Endothelial cell of umbilical vein (primary cell): ENCODE data around the gene PRDM13. TPM values are rescaled to one million over a fixed set of nuclear protein-coding genes. Genes with fewer than 3 reads are reported as not detected.

ENCODE experiments used
- BruUV-seq: library from RNA; stranded (reverse); fragments of 400-500 nt; replicated peaks from 2 replicates; lab custom pipeline; 2021; lab: Mats Ljungman, UMichigan
- CTCF ChIA-PET: fragments of 300-600, 350-600 bp; sonication (Branson Sonifier 250); formaldehyde crosslinking; loops from one replicate; lab custom pipeline; 2021; ENCODE audit warnings: antibody characterized with exemption, inconsistent platforms; lab: Charles Lee
- POLR2A ChIA-PET: fragments of 300-600, 350-600 bp; sonication (Branson Sonifier 250); formaldehyde crosslinking; loops from one replicate; lab custom pipeline; 2021; ENCODE audit warnings: antibody characterized with exemption, inconsistent platforms; lab: Charles Lee
- DNase-seq: peaks from one replicate; pipeline ENCODE4 v3.0.0-alpha.2; 2011; ENCODE audit warnings: low read depth, low spot score
- FAIRE-seq: peaks from 2 replicates; lab custom pipeline; 2011; peaks lifted over from hg19 to GRCh38; lab: Jason Lieb, UNC
- H2AFZ ChIP-seq: 2 replicates; pipeline ENCODE4 v1.6.0; 2012; ENCODE audit warnings: low read depth, low read length, control low read depth, inconsistent platforms
- H3K27ac ChIP-seq: 2 replicates; pipeline ENCODE4 v1.5.1; 2011; ENCODE audit warnings: low read depth, mild to moderate bottlenecking, control low read depth, low read length, moderate library complexity; ENCODE audit not compliant: insufficient read depth
- H3K27me3 ChIP-seq, 2 experiments: 2 replicates each; pipeline versions ENCODE4 v1.6.0 to v1.6.1; 2011; ENCODE audit warnings: low read length in 2 of 2, mixed read lengths in 1 of 2; ENCODE audit not compliant: control insufficient read depth in 2 of 2, insufficient read depth in 2 of 2
- H3K36me3 ChIP-seq, 2 experiments: 2 replicates in 1 of 2; 3 replicates in 1 of 2; pipeline ENCODE4 v1.5.1; 2011; ENCODE audit warnings: low read length in 2 of 2, mild to moderate bottlenecking in 1 of 2, moderate library complexity in 1 of 2; ENCODE audit not compliant: control insufficient read depth in 2 of 2, insufficient read depth in 2 of 2; ENCODE audit errors: extremely low read depth in 1 of 2
- H3K4me1 ChIP-seq: 3 replicates; pipeline ENCODE4 v1.5.1; 2011; ENCODE audit warnings: mild to moderate bottlenecking, low read length; ENCODE audit not compliant: control insufficient read depth, insufficient read depth; ENCODE audit errors: extremely low read depth
- H3K4me2 ChIP-seq: 2 replicates; pipeline ENCODE4 v1.6.1; 2011; ENCODE audit warnings: low read length, control low read depth, mixed read lengths; ENCODE audit not compliant: insufficient read depth
- H3K4me3 ChIP-seq, 3 experiments: fragments of 200-600 bp in 1 of 3; sonication (generic), shearing (Covaris generic) in 1 of 3; replicated peaks in 1 of 3; 2 replicates each; pipeline ENCODE4 v1.5.1; 2011 to 2016; ENCODE audit warnings: control low read depth in 3 of 3, low read length in 3 of 3, mild to moderate bottlenecking in 2 of 3, inconsistent platforms in 1 of 3, low read depth in 1 of 3, moderate library complexity in 1 of 3; ENCODE audit not compliant: insufficient read depth in 1 of 3
- H3K79me2 ChIP-seq: 2 replicates; pipeline ENCODE4 v1.6.0; 2012; ENCODE audit warnings: low read length, inconsistent platforms; ENCODE audit not compliant: control insufficient read depth, insufficient read depth
- H3K9ac ChIP-seq: replicated peaks from 2 replicates; pipeline ENCODE3; 2011; ENCODE audit warnings: low read length, control low read depth; ENCODE audit not compliant: insufficient read depth; ENCODE audit errors: extremely low read depth
- H3K9me1 ChIP-seq: replicated peaks from 3 replicates; pipeline ENCODE4 v1.6.0; 2011; ENCODE audit warnings: mild to moderate bottlenecking, low read length; ENCODE audit not compliant: control insufficient read depth, insufficient read depth; ENCODE audit errors: extremely low read depth
- H3K9me3 ChIP-seq: replicated peaks from 2 replicates; pipeline ENCODE4 v1.5.1; 2012; ENCODE audit warnings: low read length, inconsistent platforms; ENCODE audit not compliant: control insufficient read depth, insufficient read depth
- H4K20me1 ChIP-seq: replicated peaks from 2 replicates; pipeline ENCODE3; 2011; ENCODE audit warnings: mild to moderate bottlenecking, low read length; ENCODE audit not compliant: control insufficient read depth, insufficient read depth; ENCODE audit errors: extremely low read depth
- CTCF ChIP-seq, 2 donors: IDR thresholded peaks; 1 replicate in 1 of 2; 2 replicates in 1 of 2; pipeline ENCODE4 v1.5.1; 2011; ENCODE audit warnings: low read length in 2 of 2, mild to moderate bottlenecking in 2 of 2, moderate library complexity in 2 of 2, control low read depth in 1 of 2, inconsistent platforms in 1 of 2, low read depth in 1 of 2; ENCODE audit not compliant: insufficient read depth in 1 of 2; ENCODE audit errors: extremely low read depth in 1 of 2
- EZH2 ChIP-seq: IDR thresholded peaks from 2 replicates; pipeline ENCODE4 v1.6.1; 2012; ENCODE audit warnings: borderline replicate concordance, low read depth, mild to moderate bottlenecking, moderate library complexity, low read length, inconsistent platforms; ENCODE audit not compliant: severe bottlenecking
- FOS ChIP-seq: IDR thresholded peaks from 2 replicates; pipeline ENCODE4 v1.6.1; 2011; ENCODE audit warnings: mild to moderate bottlenecking, low read length, moderate library complexity, borderline replicate concordance; ENCODE audit not compliant: insufficient read depth
- GATA2 ChIP-seq: IDR thresholded peaks from 2 replicates; pipeline ENCODE4 v1.7.0; 2011; ENCODE audit warnings: low read depth, mild to moderate bottlenecking, moderate library complexity, mixed read lengths, low read length; ENCODE audit not compliant: insufficient read length, insufficient read depth
- JUN ChIP-seq: IDR thresholded peaks from 2 replicates; pipeline ENCODE4 v1.6.1; 2011; ENCODE audit warnings: borderline replicate concordance, low read depth; ENCODE audit not compliant: insufficient read length, insufficient read depth
- MAX ChIP-seq: IDR thresholded peaks from 2 replicates; pipeline ENCODE4 v1.6.1; 2011; ENCODE audit not compliant: insufficient read depth, insufficient read length
- MYC ChIP-seq: IDR thresholded peaks from one replicate; pipeline ENCODE4 v1.6.1; 2011; ENCODE audit warnings: mild to moderate bottlenecking, low read depth, low read length
- POLR2A ChIP-seq: IDR thresholded peaks from 2 replicates; pipeline ENCODE4 v1.6.1; 2012; ENCODE audit warnings: low read depth, mild to moderate bottlenecking, control low read depth, low read length
- POLR2AphosphoS5 ChIP-seq: IDR thresholded peaks from 2 replicates; pipeline ENCODE4 v1.6.1; 2012; ENCODE audit warnings: low read depth, mild to moderate bottlenecking, control low read depth, low read length, moderate library complexity; ENCODE audit not compliant: insufficient read depth
- dilution Hi-C: fragments of 300-500 bp; cut with MboI; formaldehyde crosslinking; loops from one replicate; pipeline ENCODE4 v1.15.0; 2019; ENCODE audit warnings: low sequenced_read_pairs; ENCODE audit not compliant: extremely low pct_ligation_motif_present
- intact Hi-C: fragments of 100-400 bp; cut with micrococcal nuclease; formaldehyde crosslinking; loops from one replicate; pipeline ENCODE4 v1.10.0; 2022
- polyA plus RNA-seq, 4 experiments: library from polyadenylated mRNA; depleted of rRNA in 3 of 4; stranded (reverse) in 3 of 4; unstranded in 1 of 4; fragments of >200 nt; gene quantifications; 2 replicates each; pipeline versions ENCODE4 v1.2.1 to v1.2.3, GENCODE V29; 2011 to 2012; ENCODE audit warnings: missing spikeins in 1 of 4
- total RNA-seq: library from RNA; stranded (reverse); gene quantifications from 2 replicates; pipeline ENCODE4 v1.2.3, GENCODE V29; 2021

The PRDM13 gene
- total and polyA plus RNA-seq, 2 donors (not counting 3 experiments of a cell fraction or from before 2014, with no cell fraction given), result not detected

GRCh38 chr6:99641270-99641669 lies 34.6 kb downstream of the PRDM13 start:
- Histone ChIP-seq H3K36me3 (no peaks in the 10 kb centered on the region), H4K20me1 (no peaks in the 10 kb centered on the region), H3K4me3 (no peak overlapping the region), H3K4me2 (no peak overlapping the region), H2AFZ (no peak overlapping the region), H3K4me1 (no peaks in the 10 kb centered on the region), H3K9me1 (no peaks in the 10 kb centered on the region), H3K9ac (no peak overlapping the region), H3K9me3 (no peaks in the 10 kb centered on the region), H3K27ac (no peak overlapping the region), H3K79me2 (no peaks in the 10 kb centered on the region), H3K27me3 (peaks cover 0 to 19% of the 10 kb centered on the region in 2 experiments)
- intact Hi-C loops (no loop called here), dilution Hi-C loops (no loop called here)
- DNase-seq (no peak), FAIRE-seq (no peak)
- BruUV-seq, result no TSS peak
- no peak for TF ChIP-seq GATA2
- no peak for TF ChIP-seq FOS
- no peak for TF ChIP-seq CTCF (IDR thresholded peaks at IDR 0.05; ENCODE audit: extremely low read depth in 1 of 2, insufficient read depth in 1 of 2, low read depth in 1 of 2, low read length in 2 of 2)
- TF ChIP-seq JUN, result no peak
- TF ChIP-seq POLR2AphosphoS5, result no peak
- TF ChIP-seq POLR2A, result no peak
- TF ChIP-seq MYC, result no peak
- TF ChIP-seq MAX, result no peak
- TF ChIP-seq EZH2, result no peak
- POLR2A ChIA-PET, result no interaction called here
- CTCF ChIA-PET, result no interaction called here
